ENCODE data around the gene CNKSR1.

The CNKSR1 gene

GRCh38 chr1:26189751-26190275, 12.5 kb downstream of the CNKSR1 start:
- no peak for DNase-seq (ENCODE audit: insufficient read length)
- no peak for FAIRE-seq
- TF ChIP-seq POLR2AphosphoS5 (IDR thresholded peaks at IDR 0.05; ENCODE audit: low read depth, low read length) (no peak), POLR2A (IDR thresholded peaks at IDR 0.05; ENCODE audit: low read depth, low read length) (no peak), TAF1 (IDR thresholded peaks at IDR 0.05; ENCODE audit: borderline replicate concordance, low read depth, low read length) (no peak)

- DNase-seq (ENCODE audit: insufficient read length) (no peak), FAIRE-seq (no peak)
- TF ChIP-seq POLR2AphosphoS5 (IDR thresholded peaks at IDR 0.05; ENCODE audit: low read depth, low read length) (no peak), POLR2A (IDR thresholded peaks at IDR 0.05; ENCODE audit: low read depth, low read length) (no peak), TAF1 (IDR thresholded peaks at IDR 0.05; ENCODE audit: borderline replicate concordance, low read depth, low read length) (no peak)
These were observed 13.2 kb downstream of the CNKSR1 start, which contains the start of gene CATSPER4 for GRCh38 chr1:26190373-26190987. Gene CATSPER4, plus strand, starts transcription at chr1:26190602. Its CDS starts 26 bp downstream, at chr1:26190628.

DNA sequence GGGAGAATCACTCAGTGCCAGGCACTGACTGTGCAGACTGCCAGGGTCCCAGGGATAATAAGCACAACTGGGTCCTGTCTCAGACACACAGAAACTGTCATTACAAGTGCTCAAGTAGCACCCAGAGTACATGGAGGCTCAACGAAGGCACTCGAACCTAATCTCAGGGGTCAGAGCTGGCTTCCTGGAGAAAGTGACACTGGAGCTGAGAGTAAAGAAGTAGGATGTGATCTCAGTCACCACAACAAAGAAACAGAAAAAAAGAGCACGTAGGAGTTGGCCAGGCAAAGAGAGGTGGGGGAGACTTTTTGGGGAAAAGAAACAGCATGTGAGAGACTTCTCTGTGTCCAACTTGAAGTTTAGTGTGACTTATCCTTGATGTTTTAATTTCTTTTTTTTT, 14.4 kb downstream of the CNKSR1 start:
- DNase-seq (ENCODE audit: insufficient read length) (no peak), FAIRE-seq (no peak)
- TF ChIP-seq TAF1 (IDR thresholded peaks at IDR 0.05; ENCODE audit: borderline replicate concordance, low read depth, low read length), result no peak
- TF ChIP-seq POLR2AphosphoS5 (IDR thresholded peaks at IDR 0.05; ENCODE audit: low read depth, low read length), result no peak
- TF ChIP-seq POLR2A (IDR thresholded peaks at IDR 0.05; ENCODE audit: low read depth, low read length), result no peak

DNA sequence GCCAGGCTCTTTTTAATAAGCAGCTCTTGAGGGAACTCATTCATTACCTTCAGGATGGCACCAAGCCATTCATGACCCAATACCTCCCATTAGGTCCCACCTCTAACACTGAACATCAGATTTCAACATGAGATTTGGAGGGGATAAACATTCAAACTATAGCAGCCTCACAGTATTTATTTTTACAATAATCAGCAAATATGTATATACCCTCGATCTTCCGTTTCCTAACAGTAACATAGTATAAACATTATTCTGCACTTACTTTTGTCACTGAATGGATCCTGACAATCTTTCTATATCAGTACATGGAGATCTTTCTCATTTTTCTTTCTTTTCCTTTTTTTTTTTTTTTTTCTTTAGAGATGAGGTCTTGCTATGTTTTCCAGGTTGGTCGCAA, 18.5 kb downstream of the CNKSR1 start:
- no peak for DNase-seq (ENCODE audit: insufficient read length)
- TF ChIP-seq TAF1 (IDR thresholded peaks at IDR 0.05; ENCODE audit: borderline replicate concordance, low read depth, low read length), result no peak
- TF ChIP-seq POLR2A (IDR thresholded peaks at IDR 0.05; ENCODE audit: low read depth, low read length), result no peak
- TF ChIP-seq POLR2AphosphoS5 (IDR thresholded peaks at IDR 0.05; ENCODE audit: low read depth, low read length), result no peak
- no peak for FAIRE-seq

- TF ChIP-seq POLR2AphosphoS5 (IDR thresholded peaks at IDR 0.05; ENCODE audit: low read depth, low read length) (no peak), POLR2A (IDR thresholded peaks at IDR 0.05; ENCODE audit: low read depth, low read length) (no peak), TAF1 (IDR thresholded peaks at IDR 0.05; ENCODE audit: borderline replicate concordance, low read depth, low read length) (no peak)
- no peak for FAIRE-seq
- DNase-seq (ENCODE audit: insufficient read length), result no peak
These were observed 20.0 kb downstream of the CNKSR1 start for GRCh38 chr1:26197301-26197700.

DNA sequence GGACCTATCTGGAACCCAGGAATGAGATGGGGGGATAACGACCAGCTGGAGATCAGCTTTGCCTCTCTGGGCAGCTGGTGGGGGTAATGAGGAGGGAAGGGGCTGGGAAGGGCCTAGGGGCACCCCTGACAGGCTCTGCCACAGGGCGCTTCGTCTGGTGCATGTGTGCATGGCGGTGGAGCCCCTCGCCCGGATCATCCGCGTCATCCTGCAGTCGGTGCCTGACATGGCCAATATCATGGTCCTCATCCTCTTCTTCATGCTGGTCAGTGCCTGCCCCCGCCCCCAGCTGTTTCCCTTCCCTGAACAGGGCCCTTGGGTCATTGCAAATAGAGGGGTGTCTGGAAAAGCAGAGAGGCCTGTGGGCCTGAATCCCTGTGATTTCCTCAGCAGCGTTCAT, 20.5 kb downstream of the CNKSR1 start:
- FAIRE-seq (no peak), DNase-seq (ENCODE audit: insufficient read length) (no peak)
- TF ChIP-seq POLR2AphosphoS5 (IDR thresholded peaks at IDR 0.05; ENCODE audit: low read depth, low read length) (no peak), TAF1 (IDR thresholded peaks at IDR 0.05; ENCODE audit: borderline replicate concordance, low read depth, low read length) (no peak), POLR2A (IDR thresholded peaks at IDR 0.05; ENCODE audit: low read depth, low read length) (no peak)

GRCh38 chr1:26200413-26200812, 23.1 kb downstream of the CNKSR1 start:
- FAIRE-seq (no peak), DNase-seq (ENCODE audit: insufficient read length) (no peak)
- TF ChIP-seq POLR2A (IDR thresholded peaks at IDR 0.05; ENCODE audit: low read depth, low read length), result no peak
- TF ChIP-seq POLR2AphosphoS5 (IDR thresholded peaks at IDR 0.05; ENCODE audit: low read depth, low read length), result no peak
- TF ChIP-seq TAF1 (IDR thresholded peaks at IDR 0.05; ENCODE audit: borderline replicate concordance, low read depth, low read length), result no peak

DNA sequence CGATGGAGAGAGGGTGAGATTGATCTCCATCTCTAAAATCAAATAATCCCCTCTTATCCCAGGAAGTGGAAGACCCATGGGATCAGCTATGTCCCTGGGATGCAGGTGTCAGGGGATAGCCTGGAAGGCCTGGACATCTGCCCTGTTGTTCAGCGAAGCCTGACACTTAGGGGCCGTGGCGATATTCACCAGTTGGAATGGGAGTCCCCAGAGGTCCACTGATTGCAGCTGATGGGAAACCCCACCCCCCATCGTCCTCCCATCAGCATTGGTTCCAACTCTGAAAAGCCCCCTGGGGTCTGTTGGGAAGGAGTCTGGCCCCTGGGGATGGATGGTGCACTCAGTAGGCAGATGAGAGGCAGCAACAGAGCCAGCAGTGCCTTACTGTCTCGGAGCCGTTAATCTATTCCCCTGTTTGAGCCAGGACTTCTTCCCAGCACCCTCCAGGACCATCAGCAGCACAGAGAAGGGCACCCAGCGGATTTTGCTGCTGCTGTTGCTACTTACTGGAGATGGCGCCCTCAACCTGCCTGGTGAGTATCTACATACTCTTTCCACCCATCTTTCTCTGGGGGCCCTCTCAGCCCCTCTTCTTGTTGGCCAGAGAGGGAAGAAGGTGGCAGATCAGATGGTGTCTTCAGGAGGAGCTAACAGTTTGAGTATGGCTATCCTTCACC, 26.5 kb downstream of the CNKSR1 start:
- FAIRE-seq (no peak), DNase-seq (ENCODE audit: insufficient read length) (no peak)
- no peak for TF ChIP-seq TAF1 (IDR thresholded peaks at IDR 0.05; ENCODE audit: borderline replicate concordance, low read depth, low read length)

DNA sequence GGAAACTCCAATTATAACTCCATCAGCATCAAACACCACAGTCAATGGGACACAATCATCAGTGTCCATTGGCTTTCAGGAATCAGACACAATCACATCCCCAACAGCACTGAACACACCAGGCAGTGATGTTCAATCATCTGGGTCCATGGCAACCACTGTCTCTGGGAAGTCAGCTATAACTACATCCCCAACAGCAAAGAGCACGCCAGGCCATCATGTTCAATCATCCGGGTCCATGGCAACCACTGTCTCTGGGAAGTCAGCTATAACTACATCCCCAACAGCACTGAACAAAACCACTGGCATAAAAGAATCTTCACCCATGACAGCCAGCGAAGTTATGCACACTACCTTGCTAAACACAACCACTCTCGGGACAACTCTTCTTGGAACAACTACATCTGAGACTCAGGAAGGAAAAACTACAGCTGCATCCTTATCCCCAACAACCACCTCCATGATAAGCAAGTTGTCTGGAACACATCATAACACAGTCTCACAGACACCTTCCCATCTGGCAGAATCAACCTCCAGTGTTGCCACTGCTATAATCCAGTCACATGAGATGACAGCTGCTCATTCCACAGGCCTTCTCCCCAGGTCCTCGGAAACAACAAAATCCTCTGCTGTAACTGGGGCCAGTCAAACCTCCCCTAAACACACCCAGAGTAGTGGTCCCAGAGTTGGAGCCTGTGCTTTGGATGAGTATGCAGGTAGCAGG, 33.0 kb downstream of the CNKSR1 start:
- FAIRE-seq (no peak), DNase-seq (ENCODE audit: insufficient read length) (no peak)
- TF ChIP-seq POLR2A (IDR thresholded peaks at IDR 0.05; ENCODE audit: low read depth, low read length), result no peak
- no peak for TF ChIP-seq POLR2AphosphoS5 (IDR thresholded peaks at IDR 0.05; ENCODE audit: low read depth, low read length)
- no peak for TF ChIP-seq TAF1 (IDR thresholded peaks at IDR 0.05; ENCODE audit: borderline replicate concordance, low read depth, low read length)

DNA sequence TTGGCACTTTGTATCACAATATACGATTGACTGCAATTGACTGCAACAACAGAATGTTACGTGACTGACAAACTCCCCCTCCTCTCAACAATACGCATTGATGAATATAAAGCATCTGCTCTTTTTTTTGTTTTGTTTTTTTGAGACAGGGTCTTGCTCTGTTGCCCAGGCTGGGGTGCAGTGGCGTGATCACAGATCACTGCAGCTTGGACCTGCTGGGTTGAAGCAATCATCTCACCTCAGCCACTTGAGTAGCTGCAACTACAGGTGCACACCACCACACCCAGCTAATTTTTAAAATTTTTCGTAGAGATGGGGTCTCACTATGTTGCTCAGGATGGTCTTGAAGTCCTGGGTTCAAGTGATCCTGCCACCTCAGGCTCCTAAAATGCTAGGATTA, 35.4 kb downstream of the CNKSR1 start:
- FAIRE-seq (no peak), DNase-seq (ENCODE audit: insufficient read length) (no peak)
- no peak for TF ChIP-seq TAF1 (IDR thresholded peaks at IDR 0.05; ENCODE audit: borderline replicate concordance, low read depth, low read length)

GRCh38 chr1:26213335-26213905, 36.1 kb downstream of the CNKSR1 start:
- no peak for DNase-seq (ENCODE audit: insufficient read length)
- FAIRE-seq, result no peak
- no peak for TF ChIP-seq POLR2A (IDR thresholded peaks at IDR 0.05; ENCODE audit: low read depth, low read length)
- TF ChIP-seq TAF1 (IDR thresholded peaks at IDR 0.05; ENCODE audit: borderline replicate concordance, low read depth, low read length), result no peak
- no peak for TF ChIP-seq POLR2AphosphoS5 (IDR thresholded peaks at IDR 0.05; ENCODE audit: low read depth, low read length)

Data from GM12892 (cell line).